Measurements from ENCODE around the gene MEG3.

Gene MEG3

GRCh38 chr14:100825713-100826331 is at the start of gene MEG3:
Gene MEG3, plus strand, starts transcription at chr14:100826118.
- no peak for DNase-seq (ENCODE audit: low read depth)

GRCh38 chr14:100776681-100777365 is 49.1 kb upstream of the MEG3 start:
- DNase-seq (ENCODE audit: low read depth) = no peak

GRCh38 chr14:100777366-100777817 is 48.5 kb upstream of the MEG3 start:
- no peak for DNase-seq (ENCODE audit: low read depth)

GRCh38 chr14:100777818-100778525 is 47.9 kb upstream of the MEG3 start:
- no peak for DNase-seq (ENCODE audit: low read depth)

GRCh38 chr14:100778526-100778882 is 47.4 kb upstream of the MEG3 start:
- no peak for DNase-seq (ENCODE audit: low read depth)

- no peak for DNase-seq (ENCODE audit: low read depth)
Observed at GRCh38 chr14:100778951-100779690, 46.8 kb upstream of the MEG3 start.

- no peak for DNase-seq (ENCODE audit: low read depth)
Observed at GRCh38 chr14:100779691-100780080, 46.2 kb upstream of the MEG3 start.

- no peak for DNase-seq (ENCODE audit: low read depth)
Observed at GRCh38 chr14:100780246-100780645, 45.7 kb upstream of the MEG3 start.

- DNase-seq (ENCODE audit: low read depth) = no peak
Observed at GRCh38 chr14:100780646-100781355, 45.1 kb upstream of the MEG3 start.

GRCh38 chr14:100781952-100782351 is 44.0 kb upstream of the MEG3 start:
- DNase-seq (ENCODE audit: low read depth) = no peak

GRCh38 chr14:100782516-100783320 is 43.2 kb upstream of the MEG3 start:
- no peak for DNase-seq (ENCODE audit: low read depth)

GRCh38 chr14:100783630-100784370 is 42.1 kb upstream of the MEG3 start:
- no peak for DNase-seq (ENCODE audit: low read depth)

GRCh38 chr14:100784523-100785337 is 41.2 kb upstream of the MEG3 start:
- DNase-seq (ENCODE audit: low read depth) = no peak

GRCh38 chr14:100785338-100785615 is 40.6 kb upstream of the MEG3 start:
- DNase-seq (ENCODE audit: low read depth) = no peak

- DNase-seq (ENCODE audit: low read depth) = no peak
Observed at GRCh38 chr14:100785626-100786025, 40.3 kb upstream of the MEG3 start.

- no peak for DNase-seq (ENCODE audit: low read depth)
Observed at GRCh38 chr14:100786131-100786530, 39.8 kb upstream of the MEG3 start.

GRCh38 chr14:100786576-100787219 is 39.2 kb upstream of the MEG3 start:
- no peak for DNase-seq (ENCODE audit: low read depth)

GRCh38 chr14:100787659-100788058 is 38.3 kb upstream of the MEG3 start:
- no peak for DNase-seq (ENCODE audit: low read depth)

GRCh38 chr14:100788517-100788916 is 37.4 kb upstream of the MEG3 start:
- no peak for DNase-seq (ENCODE audit: low read depth)

All from non-pigmented ciliary epithelial cell (primary cell).